A673 (cell line): ENCODE measurements around the gene C11orf21.

Experiments used
- EZH2 ChIP-seq: fragments of 200-600 bp; sonication (generic); IDR thresholded peaks from 2 replicates; pipeline ENCODE4 v1.6.1; 2017; ENCODE audit warnings: borderline replicate concordance, low read depth, mild to moderate bottlenecking, mixed read lengths, antibody characterized with exemption, low read length; ENCODE audit not compliant: poor library complexity, severe bottlenecking
- TF ChIP-seq, protein P1 (sequence below): fragments of 300-800, 200-600 bp; sonication (generic); conservative IDR thresholded peaks from 2 replicates; pipeline ENCODE4 v1.5.1; 2017; ENCODE audit warnings: low read depth, mild to moderate bottlenecking, antibody characterized with exemption, low read length, moderate library complexity, mixed read lengths

DNA sequence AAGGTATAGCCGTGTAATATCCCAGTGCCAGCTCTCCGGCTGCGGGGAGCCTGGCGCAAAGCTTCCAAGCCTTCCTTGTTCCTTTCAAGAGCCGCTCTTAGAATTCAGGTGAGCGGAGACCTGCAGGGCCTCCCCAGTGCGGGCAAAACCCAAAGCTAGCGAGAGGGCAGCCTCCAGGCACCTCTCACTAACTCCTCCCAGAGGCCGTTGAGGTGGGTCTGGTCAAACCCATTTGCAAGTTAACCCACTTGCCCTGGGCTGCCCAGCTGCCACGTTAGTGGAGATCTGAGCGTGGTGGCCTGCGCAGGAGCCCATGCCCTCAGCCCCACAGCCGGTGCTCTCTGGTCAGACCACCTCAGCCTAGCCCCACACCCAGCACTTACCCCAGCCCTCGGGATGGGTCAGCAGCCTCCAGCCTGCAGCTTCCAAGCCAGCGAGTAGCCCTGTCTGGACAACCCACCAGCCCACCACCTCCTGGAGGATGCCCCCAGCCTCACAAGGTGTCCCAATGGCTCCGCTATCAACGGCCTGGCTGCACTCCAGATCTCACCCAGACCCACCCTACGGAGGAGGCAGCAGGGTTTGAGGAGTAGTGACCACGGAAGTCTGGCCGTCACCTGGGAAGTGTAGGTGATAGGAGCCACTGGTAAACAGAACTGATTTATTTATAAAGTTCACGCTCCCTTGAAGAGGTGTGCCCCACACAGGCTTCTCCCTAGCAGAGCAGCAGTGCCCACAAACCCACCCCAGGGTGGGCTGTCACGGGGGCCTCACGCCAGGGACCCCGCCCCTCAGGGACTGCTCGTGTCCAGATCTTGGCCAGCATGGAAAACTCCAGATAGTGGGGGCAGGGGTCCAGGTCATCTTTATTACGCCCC is 33.6 kb downstream of the C11orf21 start:
- TF ChIP-seq EZH2: no peak
- TF ChIP-seq, protein P1, sequence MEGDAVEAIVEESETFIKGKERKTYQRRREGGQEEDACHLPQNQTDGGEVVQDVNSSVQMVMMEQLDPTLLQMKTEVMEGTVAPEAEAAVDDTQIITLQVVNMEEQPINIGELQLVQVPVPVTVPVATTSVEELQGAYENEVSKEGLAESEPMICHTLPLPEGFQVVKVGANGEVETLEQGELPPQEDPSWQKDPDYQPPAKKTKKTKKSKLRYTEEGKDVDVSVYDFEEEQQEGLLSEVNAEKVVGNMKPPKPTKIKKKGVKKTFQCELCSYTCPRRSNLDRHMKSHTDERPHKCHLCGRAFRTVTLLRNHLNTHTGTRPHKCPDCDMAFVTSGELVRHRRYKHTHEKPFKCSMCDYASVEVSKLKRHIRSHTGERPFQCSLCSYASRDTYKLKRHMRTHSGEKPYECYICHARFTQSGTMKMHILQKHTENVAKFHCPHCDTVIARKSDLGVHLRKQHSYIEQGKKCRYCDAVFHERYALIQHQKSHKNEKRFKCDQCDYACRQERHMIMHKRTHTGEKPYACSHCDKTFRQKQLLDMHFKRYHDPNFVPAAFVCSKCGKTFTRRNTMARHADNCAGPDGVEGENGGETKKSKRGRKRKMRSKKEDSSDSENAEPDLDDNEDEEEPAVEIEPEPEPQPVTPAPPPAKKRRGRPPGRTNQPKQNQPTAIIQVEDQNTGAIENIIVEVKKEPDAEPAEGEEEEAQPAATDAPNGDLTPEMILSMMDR: no peak
